HG02840 (cell line): ENCODE measurements around the gene SNAPC2.

Experiments used
- ATAC-seq: cut with Tn5 transposase; IDR thresholded peaks from one replicate; pipeline ENCODE4 v1.9.1; 2021; ENCODE audit warnings: mild to moderate bottlenecking, moderate library complexity, moderate number of reproducible peaks; ENCODE audit not compliant: unreplicated experiment, low FRiP score

Gene SNAPC2, protein sequence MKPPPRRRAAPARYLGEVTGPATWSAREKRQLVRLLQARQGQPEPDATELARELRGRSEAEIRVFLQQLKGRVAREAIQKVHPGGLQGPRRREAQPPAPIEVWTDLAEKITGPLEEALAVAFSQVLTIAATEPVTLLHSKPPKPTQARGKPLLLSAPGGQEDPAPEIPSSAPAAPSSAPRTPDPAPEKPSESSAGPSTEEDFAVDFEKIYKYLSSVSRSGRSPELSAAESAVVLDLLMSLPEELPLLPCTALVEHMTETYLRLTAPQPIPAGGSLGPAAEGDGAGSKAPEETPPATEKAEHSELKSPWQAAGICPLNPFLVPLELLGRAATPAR

DNA sequence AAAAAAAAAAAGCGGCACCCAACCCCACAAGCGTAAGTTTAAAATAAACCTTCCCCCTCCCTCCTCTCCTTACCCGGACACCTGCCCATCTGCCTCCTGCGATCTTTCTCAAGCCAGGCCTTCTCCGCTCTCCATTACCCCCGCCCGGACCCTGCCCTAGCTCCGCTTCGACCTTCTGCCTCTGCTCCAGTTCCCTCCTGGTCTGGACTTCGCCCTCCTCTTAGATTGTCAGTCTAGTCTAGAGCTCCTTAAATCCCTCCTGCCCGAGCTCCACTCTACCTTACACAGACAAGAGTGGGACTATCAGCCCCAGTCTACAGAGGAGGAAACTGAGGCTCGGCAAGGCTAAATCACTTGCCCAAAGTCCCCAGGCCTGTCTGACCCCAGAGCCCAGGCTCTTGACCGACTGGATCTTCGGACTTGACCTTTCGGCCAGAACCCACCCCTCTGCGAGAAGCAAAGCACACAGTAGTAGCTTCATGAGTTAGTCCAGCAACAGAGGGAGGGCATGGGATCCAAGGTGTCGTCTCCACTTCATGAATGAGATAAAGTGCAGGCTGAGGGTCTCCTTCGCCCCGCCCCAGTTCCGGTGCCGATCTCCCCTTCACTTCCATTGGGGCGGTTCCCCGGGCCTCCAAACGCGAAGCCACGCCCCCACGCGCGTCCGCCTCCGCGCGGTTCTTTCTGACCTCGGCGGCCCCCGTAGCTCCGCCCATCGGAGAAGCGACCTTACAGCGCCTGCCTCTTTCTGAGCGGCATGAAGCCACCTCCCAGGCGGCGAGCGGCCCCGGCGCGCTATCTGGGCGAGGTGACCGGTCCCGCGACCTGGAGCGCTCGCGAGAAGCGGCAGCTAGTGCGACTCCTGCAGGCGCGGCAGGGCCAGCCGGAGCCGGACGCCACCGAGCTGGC is at the start of gene SNAPC2:
SNAPC2 (plus strand) TSS at position 729 of the 909 bp plus-strand sequence; CDS start at position 758, 29 bp downstream.
- peak; percentile 58 for ATAC-seq

DNA sequence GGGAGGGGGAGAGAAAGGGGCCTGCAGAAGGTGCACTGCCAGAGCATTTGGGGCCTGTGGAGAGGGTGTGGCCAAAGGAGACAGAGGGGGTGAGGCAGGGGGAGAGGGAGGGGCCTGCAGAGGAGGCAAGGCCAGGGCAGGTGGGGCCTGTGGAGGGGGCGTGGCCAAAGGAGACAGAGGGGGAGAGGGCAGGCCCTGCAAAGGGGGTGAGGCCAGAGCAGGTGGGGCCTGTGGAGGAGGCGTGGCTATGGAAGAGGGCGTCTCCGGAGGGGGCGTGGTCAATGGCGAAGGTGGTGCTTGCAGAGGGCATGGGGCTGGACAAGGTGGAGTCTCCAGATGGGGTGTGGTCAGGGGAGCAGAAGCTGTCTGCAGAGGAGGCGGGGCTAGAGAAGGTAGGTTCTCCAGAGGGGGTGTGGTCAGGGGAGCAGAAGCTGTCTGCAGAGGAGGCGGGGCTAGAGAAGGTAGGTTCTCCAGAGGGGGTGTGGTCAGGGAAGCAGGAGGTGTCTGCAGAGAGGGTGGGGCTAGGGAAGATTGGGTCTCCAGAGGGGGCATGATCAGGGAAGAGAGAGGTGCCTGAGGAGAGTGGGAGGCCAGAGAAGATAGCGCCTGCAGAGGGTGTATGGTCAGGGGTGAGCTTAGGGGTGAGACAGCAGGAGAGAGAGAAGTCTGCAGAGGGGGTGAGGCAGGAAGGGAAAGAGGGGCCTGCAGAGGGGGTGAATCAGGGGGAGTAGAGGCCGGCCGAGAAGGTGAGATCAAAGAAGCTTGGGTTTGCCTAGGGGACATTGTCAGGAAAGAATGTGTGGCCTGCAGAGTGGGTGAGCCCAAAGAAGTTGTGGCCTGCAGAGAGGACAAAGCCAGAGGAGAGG is 49.3 kb upstream of the SNAPC2 start:
- ATAC-seq: no peak

DNA sequence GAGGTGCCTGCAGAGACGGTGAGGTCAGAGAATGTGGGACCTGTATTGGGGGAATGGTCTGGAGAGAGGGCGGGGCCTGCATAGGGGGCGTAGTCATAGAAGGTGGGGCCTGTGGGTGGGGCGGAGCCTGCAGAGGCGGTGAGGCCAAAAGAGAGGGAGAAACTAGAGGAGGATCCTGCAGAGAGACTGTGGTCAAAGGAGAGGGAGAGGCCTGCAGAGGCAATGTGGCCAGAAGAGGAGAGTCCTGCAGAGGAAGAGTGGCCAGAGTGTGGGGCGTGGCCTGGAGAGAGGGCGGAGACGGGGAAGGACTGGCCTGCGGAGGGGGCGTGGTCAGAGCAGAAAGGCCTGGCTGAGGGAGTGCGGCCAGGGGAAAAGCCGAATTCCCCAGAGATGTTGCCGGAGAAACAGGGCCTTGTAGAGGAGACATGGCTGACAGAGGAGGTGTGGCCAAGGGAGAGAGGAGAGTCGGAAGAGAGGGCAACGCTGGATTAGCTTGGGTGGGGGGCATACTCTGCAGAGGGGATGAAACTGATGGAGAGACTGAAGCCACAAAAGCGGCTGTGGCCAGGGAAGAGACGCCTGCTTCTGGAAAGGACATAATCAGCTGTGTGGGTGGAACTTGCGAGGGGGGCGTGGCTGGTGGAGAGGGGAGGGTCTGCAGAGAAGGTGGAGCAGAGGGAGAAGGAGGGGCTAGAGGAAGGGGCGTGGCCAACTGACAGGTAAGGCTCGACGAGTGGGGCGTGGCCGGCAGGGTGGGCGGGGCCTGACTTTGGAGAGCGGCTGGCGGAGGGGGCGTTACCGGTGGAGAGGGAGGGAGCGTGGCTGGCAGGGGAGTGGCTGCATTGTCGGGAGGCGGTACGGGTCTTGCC is 48.5 kb upstream of the SNAPC2 start:
- no peak for ATAC-seq

DNA sequence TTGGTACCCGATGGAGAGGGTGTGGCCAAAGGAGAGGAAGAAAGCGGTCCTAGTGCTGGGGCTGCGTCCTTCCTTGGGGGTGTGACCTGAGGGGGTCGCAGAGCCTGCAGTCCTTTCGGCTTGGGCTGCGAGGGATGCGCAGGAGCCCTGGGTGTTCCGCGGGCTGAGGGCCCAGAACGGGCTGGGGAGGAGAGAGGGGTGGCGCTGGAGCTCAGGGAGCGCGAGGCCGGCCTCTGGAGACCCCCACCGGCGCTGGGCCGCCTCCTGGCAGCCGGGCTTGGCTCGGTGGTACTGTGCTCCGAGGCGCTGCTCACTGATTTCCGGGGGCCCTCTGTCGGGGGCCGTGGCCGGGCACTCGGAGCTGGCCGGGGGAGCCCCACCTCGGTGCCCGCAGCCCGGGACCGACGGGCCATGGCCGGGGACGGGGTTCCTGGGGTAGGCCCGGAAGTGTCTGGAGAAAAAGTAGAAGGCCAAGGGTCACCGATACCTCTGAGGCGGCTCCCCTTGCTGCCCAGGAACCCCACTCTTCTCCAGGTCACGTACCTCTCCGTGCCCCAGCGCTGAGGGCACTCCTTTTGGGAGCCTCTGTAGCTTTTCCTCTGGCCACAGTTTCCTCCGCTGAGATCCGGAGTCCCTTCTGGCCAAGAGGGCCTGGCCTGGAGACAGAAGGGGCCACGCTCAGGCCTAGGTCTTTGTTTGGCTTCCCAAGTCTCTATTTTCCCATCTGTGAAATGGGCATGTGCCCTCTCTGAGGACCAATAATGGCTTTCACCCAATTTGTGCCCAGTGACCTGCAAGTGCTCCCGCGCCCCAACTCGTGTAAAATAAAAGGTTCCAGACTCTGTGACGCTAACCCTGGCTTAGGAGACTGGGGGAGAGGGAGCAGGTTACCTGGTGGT is 47.6 kb upstream of the SNAPC2 start:
- ATAC-seq: no peak

DNA sequence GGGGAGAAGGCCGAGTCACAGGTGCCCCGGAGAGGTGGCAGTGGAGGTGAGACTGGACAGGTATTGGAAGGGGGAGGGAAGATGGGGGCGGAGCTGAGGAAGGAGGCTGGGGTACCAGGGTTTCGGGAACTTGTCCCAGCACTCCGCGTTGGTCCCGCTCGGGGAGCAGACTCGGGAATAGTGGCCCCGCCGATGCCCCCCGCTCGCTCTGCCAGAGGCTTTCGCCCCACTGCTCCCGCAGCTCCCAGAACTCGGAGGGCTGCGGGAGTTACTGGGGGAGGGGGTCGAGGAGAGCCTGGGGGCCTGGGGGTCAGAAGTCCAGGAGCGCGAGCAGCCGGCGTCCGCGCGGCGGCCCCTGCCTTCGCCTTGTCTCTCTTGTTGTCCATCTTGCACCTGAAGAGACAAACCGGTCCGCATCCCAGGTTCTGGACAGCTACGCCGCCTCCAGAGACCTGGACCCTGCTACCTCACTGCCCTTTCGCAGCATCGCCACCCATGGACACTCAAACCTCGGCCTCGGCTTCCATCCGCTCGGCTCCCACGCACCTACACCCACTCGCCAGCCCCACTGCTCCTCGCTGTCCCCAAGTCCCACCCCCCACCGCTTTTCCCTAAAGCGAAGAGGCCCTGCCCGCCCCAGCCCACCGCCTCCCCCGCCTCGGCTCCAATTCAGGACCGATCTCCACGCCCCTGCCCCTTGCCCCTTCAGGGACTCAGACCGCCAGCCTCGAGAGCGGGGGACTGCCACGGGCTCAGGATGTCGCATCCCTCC is 46.6 kb upstream of the SNAPC2 start:
- no peak for ATAC-seq

DNA sequence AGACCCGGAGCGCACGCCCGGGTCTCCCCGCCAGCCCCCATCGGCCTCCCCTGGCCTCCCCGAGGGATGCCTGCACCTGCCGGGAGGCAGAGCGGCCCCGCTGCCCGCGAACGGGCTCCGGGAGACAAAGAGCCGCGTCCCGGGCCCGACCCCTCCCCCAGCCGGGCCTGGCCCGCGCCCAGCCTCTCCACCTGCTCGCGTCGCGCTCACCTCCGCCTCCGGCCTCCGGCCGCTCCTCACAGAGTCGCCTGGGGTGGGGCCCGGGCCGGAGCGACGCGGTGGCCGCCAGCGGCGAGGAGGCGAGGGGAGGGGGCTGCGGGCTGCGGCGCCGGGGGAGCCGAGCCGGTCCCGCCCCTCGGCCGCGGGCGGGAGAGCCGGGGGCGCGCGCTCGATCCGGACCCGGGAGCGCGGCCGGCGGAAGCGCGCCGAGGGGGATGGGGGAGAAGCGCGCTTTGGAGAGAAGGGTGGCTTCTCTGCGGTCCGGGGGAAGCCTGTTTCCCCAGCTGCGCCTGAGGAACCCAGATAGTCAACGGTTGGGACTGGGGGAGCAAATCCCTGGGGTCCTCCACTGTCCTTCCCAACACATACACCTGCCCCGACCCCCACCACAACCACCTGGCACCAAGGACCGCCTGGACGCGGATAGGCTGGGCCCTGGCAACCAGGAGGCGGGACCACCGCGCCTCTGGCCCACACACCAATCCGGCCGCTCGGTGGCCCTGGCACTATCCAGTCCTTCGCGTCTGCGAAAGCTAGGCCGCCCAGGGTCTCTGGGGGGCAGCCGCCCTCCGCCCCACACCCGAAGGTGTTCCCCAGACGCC is 45.9 kb upstream of the SNAPC2 start, which contains the start of gene PRR36:
PRR36 (minus strand) TSS at position 315 of the 821 bp plus-strand sequence. CDS start 701 bp downstream, outside the sequence.
- no peak for ATAC-seq

DNA sequence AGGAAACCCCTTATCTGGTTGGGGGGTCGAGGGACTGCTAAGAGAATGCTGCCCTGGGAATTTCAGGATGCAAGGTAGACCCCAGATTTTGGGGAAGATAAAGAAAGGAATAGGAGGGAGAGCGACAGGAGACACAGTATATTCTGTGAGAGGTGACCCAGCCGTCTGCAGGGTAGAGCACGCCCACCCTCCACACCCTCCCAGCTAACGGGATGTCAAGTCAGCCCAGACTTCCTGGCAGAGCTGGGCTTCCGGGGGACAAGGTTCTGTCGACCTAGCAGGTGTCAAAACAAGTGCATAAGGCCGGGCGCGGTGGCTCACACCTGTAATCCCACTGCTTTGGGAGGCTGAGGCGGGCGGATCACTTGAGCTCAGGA is 45.3 kb upstream of the SNAPC2 start:
- ATAC-seq: no peak

DNA sequence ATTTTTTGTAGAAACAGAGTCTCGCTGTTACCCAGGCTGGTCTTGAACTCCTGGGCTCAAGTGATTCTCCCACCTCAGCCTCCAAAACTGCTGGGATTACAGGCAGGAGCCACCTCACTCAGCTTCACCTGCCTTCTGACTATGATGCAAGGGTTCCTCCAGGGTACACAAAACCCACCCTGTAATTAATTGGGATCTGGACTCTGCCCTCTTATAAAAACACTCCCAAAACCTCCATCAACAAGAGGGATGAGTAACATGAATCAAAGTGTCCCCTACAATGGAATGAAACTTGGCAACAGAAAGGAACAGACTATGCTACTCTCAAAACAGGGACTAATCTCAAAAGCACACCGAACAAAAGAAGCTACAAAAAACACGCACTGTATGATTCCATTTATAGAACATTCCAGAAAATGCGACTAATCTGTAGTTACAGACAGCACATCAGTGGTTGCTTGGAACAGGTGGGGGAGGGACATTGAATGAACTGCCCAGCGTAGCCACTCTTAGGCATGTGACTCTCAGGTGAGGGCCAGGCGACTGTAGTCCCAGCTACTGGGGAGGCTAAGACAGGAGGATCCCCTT is 42.8 kb upstream of the SNAPC2 start:
- ATAC-seq: no peak

DNA sequence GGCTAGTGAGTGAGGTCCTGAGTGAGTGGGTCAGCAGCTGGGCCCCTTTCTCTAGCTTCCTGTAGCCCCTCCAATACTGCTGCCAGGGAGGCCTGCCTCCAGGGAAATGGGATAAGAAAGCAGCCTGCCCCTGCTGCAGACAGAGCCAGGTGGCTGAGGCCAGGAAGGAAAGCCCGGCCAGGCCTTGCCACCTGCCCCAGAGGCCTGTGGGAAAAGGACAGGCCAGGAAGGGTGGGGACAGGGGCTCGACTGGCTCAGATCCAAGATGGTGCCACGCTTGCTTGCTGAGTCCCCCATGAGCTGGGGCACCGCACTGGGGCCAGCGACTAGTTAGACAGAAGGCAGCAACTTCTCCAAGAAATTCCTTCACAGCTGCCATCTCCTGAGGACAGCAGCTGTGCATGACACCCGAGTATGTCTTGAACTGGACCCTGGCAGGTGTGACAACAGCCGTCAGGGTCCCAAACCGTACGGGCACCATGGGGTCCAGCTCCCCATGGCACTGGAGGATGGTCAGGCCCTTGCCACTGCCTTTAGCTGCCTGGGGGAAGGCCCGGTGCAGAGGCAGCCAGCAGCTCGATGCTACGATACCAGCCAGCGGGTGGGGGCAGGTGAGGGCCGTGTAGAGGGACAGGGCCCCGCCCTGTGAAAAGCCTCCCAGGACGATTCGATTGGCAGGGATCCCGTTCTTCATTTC is 40.9 kb upstream of the SNAPC2 start:
- ATAC-seq: no peak

DNA sequence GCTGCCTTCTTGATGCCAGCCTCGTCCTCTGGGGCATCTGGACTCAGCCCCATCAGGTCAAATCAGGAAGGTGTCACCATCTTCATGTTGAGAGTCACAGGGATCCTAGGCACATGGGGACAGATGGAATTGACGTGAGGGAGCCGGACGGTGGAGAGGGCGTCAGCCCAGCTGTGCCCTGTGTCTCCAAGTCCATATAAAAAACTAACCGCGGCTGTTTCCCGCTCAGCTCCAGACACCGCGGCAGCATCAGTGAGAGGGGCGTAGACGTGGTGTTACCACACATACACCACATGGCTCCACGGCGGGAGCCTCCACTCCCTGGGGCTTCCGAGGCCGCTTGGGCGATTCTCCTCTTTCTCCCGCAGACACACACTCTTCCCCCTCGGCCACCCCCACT is 40.3 kb upstream of the SNAPC2 start:
- no peak for ATAC-seq

DNA sequence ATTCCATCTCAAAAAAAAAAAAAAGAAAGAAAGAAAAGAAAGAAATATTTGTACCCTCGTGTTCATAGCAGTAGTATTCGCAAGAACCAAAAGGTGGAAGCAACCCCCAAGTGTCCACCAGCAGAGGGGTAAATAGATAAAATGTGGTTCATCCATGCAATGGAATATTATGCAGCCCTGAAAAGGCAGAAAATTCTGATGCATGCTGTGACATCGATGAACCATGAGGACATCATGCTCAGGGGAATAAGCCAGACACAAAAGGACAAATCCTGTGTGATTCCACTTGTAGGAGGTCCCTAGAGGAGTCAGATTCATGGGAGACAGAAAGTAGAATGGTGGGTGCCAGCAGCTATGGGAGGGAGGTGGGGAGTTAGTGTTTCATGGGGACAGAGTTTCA is 38.2 kb upstream of the SNAPC2 start:
- ATAC-seq: no peak

DNA sequence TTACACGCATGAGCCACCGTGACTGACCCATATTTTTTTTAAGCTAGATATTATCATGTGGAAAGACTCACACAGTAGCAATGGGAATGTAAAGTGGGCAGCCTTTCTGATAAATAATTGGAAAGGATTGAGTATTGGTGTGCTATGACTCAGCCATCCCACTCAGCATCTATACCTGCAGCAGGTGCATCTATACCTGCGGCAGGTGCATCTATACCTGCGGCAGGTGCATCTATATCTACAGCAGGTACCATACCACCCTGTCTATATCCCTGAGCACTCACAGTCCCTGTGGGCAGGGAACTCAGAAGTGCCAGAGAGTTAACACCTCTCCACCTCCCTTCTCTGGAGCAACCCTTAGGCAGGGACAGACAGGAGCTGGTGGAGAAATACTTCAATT is 37.0 kb upstream of the SNAPC2 start:
- ATAC-seq: no peak

DNA sequence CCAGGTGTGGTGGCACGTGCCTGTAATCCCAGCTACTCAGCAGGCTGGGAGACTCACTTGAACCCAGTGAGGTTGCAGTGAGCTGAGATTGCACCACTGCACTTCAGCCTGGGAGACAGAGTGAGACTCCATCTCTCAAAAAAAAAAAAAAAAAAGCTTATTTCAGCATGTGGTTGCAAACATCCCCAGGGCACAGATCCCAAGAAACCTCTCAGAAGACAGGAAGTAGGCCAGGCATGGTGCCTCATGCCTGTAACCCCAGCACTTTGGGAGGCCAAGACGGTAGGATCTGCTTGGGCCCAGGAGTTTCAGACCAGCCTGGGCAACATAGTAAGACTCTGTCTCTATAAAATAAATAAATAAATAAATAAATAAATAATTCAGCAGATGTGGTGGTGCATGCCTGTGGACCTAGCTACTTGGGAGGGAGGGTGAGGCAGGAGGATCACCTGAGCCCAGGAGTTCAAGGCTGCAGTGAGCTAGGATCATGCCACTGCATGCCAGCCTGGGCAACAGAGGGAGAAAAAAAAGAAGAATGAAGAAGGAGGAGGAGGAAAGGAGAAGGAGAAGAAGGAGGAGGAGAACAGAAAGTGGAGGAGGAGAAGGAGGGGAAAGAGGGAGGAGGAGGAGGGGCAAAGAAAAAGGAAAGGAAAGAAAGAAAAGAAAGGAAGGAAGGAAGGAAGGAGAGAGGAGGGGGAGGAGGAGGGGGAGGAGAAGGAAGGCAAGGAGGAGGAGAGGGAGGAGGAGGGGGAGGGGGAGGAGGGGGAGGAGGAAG is 36.2 kb upstream of the SNAPC2 start:
- ATAC-seq: no peak

DNA sequence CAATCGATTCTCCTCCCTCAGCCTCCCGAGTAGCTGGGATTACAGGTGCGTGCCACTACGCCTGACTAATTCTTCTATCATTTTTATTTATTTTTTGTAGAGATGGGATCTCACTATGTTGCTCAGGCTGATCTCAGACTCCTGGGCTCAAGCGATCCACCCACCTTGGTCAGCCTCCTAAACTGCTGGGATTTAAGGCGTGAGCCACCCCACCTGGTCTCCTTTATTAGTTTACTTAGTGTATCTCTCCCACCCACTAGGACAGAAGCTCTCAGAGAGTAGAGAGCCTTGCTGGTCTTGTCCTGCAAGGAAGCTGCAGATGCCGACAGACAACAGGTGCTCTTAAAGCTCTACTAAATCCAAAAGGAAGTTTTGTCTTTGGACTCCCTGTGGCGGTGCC is 34.3 kb upstream of the SNAPC2 start:
- no peak for ATAC-seq

DNA sequence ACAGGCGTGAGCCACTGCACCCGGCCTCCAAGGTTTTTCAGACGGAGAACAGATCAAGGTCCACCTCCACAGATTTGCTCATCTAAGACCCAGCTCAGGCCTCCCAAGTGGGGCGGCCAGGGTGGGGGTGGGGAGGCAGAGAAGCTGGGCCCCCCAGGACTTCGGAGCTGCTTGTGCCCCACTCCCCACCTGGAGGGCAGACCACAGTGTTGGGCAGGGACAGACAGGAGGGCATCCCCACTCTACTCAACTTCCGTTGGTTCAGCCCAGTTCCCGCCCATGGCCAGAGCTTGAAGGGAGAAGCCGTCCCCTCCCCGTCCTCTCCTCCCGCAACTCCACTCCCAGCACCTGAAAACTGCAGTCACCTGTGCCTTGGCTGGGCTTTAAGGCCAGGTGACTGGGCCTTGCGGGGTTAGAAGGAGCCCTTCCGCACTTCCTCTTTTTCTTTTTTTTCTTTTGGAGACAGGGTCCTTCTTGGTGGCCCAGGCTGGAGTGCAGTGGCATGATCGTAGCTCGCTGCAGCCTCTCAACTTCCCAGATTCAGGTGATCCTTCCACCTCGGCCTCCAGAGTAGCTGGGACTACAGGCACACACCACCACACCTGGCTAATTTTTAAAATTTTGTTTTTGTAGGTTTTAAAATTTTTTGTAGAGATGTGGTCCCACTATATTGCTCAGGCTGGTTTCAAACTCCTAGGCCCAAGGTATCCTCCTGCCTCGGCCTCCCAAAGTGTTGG is 32.6 kb upstream of the SNAPC2 start:
- ATAC-seq: no peak
